HT1080 (cell line): Measurements from ENCODE around the gene IGSF8. TPM values are rescaled to one million over a fixed set of nuclear protein-coding genes. Genes with fewer than 3 reads are reported as not detected.
"Not testable (repeated sequence)": the region's sequence is repeated elsewhere in the genome, so short reads cannot be mapped to it uniquely, and the experiment has no call there.

ENCODE experiments used
- DNase-seq: peaks from one replicate; pipeline ENCODE4 v3.0.0-alpha.2; 2015; ENCODE audit warnings: low read depth
- total RNA-seq: library from RNA; depleted of rRNA; stranded (reverse); fragments of >200 nt; shearing (Covaris generic); gene quantifications from 2 replicates; pipeline ENCODE4 v1.2.3, GENCODE V29; 2014

The IGSF8 gene
- total RNA-seq, 1 experiment from 2014 or later: 18.0 TPM

DNA sequence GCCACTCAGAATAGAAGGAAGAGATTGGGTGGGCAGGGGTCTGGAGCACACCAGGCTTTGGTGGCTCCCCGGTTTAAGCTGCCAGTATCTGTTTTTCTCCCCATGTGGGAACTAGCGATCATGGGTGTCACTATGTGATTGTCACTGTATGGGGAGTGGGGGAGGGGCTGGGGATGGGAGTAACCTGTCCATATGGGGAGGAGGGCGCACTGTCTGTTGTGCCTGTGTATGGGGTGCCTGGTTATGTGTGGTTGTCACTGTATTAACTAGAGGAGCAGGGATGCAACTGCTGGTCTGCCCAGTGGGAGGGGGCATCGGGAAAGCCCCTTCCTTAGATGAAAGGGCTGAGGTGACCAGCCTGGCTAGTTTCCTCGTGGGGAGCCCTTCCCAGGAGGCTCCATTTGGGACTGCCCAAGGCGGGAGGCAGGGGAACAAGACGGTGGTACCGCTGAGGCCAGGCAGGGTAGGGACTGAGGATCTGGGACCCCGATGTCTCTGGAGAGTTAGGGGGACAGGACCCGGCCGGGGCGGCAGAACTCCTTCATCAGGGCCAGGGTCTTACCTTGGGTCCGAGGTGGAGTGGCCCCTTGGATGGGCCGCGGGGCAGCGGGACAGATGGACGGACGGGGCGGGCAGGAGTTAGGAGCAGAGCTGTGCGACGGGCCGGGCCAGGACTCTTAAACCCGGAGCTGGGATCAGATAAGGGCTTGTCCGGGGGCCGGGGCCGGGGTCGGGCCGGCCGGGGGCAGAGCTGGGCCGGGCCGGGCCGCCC, 28.8 kb downstream of the IGSF8 start, which contains the start of gene KCNJ10:
TSS of gene KCNJ10 (minus strand) at position 701 of the 772 bp plus-strand sequence. CDS start 27,628 bp downstream, outside the sequence.
- DNase-seq: no peak

DNA sequence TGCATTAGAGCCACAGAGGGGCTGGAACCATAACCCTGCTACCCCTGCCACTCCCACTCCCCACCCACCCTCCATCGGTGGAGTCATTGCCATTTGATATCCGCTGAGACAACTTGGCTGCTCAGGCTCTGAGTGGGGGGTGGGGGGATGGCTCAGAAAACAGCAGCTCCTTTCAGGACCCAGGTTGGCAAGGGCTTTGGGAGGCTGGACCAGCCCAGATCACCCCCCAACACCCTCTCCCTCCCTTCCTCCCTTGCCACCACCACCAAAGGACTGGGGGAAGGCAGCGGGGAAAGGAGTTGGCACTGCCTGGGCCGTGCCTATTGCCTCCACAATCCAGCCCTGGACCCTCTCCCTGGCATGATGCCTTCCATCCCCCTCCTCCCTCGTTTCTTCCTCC, 30.2 kb downstream of the IGSF8 start:
- DNase-seq: no peak

GRCh38 chr1:160066829-160067745, 31.3 kb downstream of the IGSF8 start:
- DNase-seq: no peak

DNA sequence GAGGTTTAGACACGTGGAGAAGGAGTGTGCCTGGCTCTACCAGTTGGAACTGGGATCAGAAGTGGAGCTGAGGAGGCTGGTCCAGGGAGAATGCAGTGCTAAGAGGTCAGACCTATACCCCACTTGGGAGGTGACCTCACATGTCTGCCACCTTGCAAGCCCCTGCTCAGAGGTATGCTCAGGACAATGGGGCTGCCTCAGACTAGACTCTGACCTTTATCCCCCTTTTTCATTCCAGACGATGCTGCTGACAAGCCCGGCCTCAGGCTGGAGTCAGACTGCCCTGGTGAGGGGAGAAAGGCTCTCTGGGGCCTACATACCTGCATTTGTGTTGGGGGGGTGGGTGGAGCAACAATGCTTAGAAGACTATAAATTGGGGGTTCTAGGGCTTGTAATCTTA, 33.7 kb downstream of the IGSF8 start:
- no peak for DNase-seq

DNA sequence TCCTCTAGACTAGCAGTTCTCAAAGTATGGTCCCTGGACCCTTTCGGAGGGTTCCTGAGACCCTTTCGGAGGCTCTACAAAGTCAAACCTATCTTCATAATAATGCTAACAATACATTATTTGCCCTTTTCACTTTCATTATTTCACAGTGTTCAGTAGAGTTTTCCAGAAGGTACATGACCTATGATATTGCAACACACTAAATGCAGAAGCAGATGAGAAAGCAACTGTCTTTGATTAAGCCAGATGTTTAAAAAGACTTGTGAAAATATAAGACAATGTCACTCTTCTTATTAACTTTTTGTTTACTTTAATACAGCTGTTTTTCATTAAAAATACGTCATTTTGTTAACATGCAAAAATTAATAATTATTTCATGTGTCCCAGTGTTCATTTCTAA, 34.3 kb downstream of the IGSF8 start:
- no peak for DNase-seq

DNA sequence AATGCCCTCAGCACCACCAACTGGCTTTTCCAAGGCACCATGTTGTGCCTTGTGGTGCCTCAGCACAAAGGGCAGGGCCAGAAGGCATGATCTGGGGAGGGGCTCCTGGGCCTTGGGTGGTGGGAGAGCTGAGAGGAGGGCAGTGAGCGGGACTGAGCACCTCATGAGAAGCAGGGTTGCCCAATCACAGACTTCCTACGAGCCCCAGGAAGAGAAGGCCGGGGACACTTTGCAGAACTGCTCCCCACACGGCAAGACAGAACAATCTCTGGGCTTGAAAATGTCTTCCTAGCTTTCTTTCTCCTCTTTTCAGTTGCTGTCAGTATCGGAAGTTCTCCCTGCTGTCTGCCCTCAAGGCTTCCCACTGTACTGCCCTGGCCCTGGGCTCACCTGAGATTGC, 35.2 kb downstream of the IGSF8 start:
- DNase-seq: no peak

DNA sequence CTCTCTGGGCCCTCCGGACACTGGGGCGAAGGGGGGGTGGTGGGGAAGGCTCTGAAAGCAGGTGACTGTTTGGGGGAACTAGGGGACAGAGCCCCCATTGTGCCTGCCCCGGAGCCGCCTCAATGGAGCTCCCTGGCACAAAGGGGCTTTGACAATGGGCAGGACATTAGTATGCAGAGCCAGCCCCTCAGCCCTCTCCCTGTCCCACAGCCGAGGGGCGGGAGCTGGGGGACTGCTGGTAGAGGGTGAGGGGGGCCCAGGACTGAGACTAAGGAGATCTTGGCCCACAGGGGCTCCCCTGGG, 36.2 kb downstream of the IGSF8 start:
- no peak for DNase-seq

GRCh38 chr1:160061369-160062229, 36.8 kb downstream of the IGSF8 start:
- DNase-seq: no peak

DNA sequence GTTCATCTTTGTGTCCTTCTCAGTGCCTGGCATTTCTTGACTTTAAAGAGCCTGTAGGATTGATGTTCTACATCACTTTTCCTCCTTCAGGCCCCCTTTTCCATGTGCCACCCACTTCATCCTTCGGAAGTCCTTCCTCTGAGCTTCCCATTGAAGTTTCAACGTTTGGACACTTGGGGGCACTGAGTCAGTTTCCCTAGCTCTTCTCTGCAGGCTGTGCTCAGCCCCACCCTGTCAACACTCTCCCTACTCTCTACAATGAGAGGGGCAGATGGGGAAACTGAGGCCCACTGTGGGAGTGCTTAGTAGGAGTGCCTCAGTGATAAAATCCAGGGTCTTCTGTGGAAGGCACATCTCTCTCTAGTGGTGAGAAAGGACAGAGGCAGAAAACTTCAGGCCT, 40.3 kb downstream of the IGSF8 start:
- DNase-seq: no peak

DNA sequence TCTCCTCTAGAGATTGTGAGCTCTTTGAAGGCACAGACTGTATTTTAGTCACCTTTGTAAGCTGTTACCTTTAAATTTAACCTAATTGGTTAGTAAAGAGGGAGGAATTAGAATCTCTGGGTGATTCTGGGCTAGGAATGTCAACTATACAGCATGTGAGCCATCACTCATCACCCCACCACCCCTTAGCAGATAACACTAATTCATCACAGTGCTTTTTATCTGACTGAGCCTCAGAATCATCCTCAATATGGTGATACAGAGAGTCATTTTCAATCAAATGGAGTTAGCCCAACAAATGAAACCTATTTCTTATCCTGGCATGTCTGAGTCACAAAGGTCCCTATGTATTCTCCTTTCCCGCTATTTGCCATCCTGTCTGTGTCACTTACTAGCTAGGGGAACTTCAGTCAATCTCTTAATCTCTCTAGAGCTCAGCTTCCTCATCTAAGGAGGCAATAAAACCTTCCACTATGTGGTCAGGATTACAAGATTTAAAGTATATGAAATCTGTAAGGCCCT, 41.7 kb downstream of the IGSF8 start:
- DNase-seq: no peak

DNA sequence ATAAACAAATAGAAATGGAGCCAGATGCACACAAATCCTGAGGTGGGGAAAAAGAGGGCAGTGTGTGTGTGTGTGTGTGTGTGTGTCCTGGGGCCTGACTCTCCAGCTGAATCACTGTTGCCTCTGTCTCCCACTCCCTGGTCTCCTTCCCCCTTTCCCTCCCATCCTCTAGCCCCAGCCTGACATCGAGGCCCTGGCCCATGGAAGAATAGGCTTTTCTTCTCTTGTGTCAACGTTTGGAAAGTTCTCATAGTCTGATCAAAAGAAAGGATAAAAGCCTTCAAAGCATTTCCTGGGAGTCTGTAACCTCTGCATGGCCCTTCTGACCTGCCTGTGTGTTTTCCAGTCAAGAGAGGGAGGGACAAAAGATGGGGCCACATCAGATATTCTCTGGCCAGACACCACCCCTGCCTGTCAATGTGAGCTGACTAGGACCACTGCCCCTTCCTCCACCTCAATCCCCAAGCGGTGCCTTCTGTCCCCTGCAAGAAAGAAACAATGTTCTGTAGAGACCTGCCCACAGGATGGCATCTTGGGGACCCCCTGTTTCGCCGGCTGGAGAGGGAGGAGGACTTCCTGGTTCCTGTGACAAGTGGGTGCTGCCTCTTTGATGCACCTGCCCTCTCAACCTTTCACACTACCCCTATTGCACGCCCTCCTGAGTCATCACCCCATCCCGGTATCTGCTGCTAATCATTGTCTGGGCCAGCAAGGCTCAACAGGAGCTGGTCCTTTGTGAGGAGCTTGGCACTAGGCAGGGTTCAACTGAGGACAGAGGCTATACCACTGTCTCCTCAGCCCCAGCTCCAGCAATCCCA, 44.7 kb downstream of the IGSF8 start:
- no peak for DNase-seq

- no peak for DNase-seq
Observed at GRCh38 chr1:160052936-160053335, 45.5 kb downstream of the IGSF8 start.

GRCh38 chr1:160050619-160051018, 47.8 kb downstream of the IGSF8 start:
- DNase-seq: no peak

GRCh38 chr1:160050182-160050581, 48.2 kb downstream of the IGSF8 start:
- not testable (repeated sequence) for DNase-seq

- DNase-seq: no peak
Observed at GRCh38 chr1:160049101-160049500, 49.3 kb downstream of the IGSF8 start.

GRCh38 chr1:160048335-160048734, 50.1 kb downstream of the IGSF8 start:
- DNase-seq: no peak

GRCh38 chr1:160047111-160047991, 51.1 kb downstream of the IGSF8 start:
- no peak for DNase-seq

GRCh38 chr1:160046494-160047110, 51.8 kb downstream of the IGSF8 start:
- peak; percentile 21 for DNase-seq

GRCh38 chr1:160045653-160046052, 52.8 kb downstream of the IGSF8 start:
- no peak for DNase-seq
